WI38 (cell line): ENCODE measurements around the gene PIGO.

ENCODE experiments used
- H3K4me3 ChIP-seq: 2 replicates; pipeline ENCODE4 v1.5.1; 2011; ENCODE audit warnings: low read depth, mild to moderate bottlenecking, control low read depth, low read length
- TF ChIP-seq, protein P1 (sequence below): IDR thresholded peaks from 2 replicates; pipeline ENCODE4 v1.5.1; 2012; ENCODE audit warnings: low read depth, mild to moderate bottlenecking, control low read depth, low read length

Gene PIGO

DNA sequence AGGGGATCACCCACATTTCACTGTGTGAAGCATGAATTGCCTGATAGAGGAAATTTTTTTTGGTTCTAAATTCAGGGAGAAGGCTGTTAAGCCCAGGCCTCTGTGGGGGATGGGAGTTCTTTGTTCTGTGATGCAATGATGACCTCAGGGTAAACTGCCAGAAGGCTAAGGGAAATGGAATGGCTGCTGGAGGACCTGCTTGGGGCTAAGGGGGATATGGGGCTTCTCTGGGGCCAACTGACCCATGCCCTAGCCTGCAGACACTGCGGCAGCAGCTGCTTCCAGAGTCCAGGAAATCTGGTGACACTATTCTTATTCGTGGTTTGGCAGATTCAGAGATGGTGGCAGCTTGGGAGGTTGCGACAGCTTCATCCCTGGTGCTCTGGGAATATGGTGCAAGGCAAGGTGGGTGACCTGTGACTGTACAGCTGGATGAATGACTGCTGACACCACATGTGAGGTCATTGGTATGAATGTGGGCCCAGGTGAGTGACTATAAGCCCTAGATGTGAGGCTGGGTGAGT, 54.2 kb downstream of the PIGO start:
- TF ChIP-seq, protein P1, sequence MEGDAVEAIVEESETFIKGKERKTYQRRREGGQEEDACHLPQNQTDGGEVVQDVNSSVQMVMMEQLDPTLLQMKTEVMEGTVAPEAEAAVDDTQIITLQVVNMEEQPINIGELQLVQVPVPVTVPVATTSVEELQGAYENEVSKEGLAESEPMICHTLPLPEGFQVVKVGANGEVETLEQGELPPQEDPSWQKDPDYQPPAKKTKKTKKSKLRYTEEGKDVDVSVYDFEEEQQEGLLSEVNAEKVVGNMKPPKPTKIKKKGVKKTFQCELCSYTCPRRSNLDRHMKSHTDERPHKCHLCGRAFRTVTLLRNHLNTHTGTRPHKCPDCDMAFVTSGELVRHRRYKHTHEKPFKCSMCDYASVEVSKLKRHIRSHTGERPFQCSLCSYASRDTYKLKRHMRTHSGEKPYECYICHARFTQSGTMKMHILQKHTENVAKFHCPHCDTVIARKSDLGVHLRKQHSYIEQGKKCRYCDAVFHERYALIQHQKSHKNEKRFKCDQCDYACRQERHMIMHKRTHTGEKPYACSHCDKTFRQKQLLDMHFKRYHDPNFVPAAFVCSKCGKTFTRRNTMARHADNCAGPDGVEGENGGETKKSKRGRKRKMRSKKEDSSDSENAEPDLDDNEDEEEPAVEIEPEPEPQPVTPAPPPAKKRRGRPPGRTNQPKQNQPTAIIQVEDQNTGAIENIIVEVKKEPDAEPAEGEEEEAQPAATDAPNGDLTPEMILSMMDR, result no peak

More for the DNA sequence above, 54.2 kb downstream of the PIGO start:
- H3K4me3 ChIP-seq, result no peak overlapping the region
